ENCODE results near the gene BTBD16.

GRCh38 chr10:122302315-122302714 lies 31.2 kb downstream of the BTBD16 start:
- TF ChIP-seq, protein P1, sequence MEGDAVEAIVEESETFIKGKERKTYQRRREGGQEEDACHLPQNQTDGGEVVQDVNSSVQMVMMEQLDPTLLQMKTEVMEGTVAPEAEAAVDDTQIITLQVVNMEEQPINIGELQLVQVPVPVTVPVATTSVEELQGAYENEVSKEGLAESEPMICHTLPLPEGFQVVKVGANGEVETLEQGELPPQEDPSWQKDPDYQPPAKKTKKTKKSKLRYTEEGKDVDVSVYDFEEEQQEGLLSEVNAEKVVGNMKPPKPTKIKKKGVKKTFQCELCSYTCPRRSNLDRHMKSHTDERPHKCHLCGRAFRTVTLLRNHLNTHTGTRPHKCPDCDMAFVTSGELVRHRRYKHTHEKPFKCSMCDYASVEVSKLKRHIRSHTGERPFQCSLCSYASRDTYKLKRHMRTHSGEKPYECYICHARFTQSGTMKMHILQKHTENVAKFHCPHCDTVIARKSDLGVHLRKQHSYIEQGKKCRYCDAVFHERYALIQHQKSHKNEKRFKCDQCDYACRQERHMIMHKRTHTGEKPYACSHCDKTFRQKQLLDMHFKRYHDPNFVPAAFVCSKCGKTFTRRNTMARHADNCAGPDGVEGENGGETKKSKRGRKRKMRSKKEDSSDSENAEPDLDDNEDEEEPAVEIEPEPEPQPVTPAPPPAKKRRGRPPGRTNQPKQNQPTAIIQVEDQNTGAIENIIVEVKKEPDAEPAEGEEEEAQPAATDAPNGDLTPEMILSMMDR (IDR thresholded peaks at IDR 0.05) = no peak
- TF ChIP-seq POLR2A (IDR thresholded peaks at IDR 0.05) = no peak
